Colonic mucosa (tissue), 4 donors: ENCODE results near the gene FRMD5. TPM values are rescaled to one million over a fixed set of nuclear protein-coding genes. Genes with fewer than 3 reads are reported as not detected.

Source experiments
- DNase-seq: peaks from one replicate; pipeline ENCODE4 v3.0.0-alpha.2; 2020
- H3K27ac ChIP-seq: fragments of 200-600 bp; one replicate; pipeline ENCODE4 v1.8.0; 2021
- H3K27me3 ChIP-seq: fragments of 200-600 bp; one replicate; pipeline ENCODE4 v1.8.0; 2021
- H3K36me3 ChIP-seq: fragments of 200-600 bp; one replicate; pipeline ENCODE4 v1.8.0; 2021
- H3K4me1 ChIP-seq: fragments of 200-600 bp; one replicate; pipeline ENCODE4 v1.8.0; 2021; ENCODE audit warnings: mild to moderate bottlenecking
- H3K4me3 ChIP-seq: fragments of 200-600 bp; one replicate; pipeline ENCODE4 v1.8.0; 2021
- H3K9ac ChIP-seq, 2 donors: one replicate each; pipeline ENCODE4 v1.7.0; 2013; ENCODE audit warnings: control low read depth in 2 of 2, low read depth in 2 of 2, low read length in 2 of 2
- H3K9me3 ChIP-seq: fragments of 200-600 bp; one replicate; pipeline ENCODE4 v1.8.0; 2021
- CTCF ChIP-seq: fragments of 200-600 bp; IDR thresholded peaks from one replicate; pipeline ENCODE4 v1.8.0; 2022; ENCODE audit warnings: antibody characterized with exemption, mild to moderate bottlenecking
- intact Hi-C: fragments of 100-400 bp; cut with DNase I; formaldehyde crosslinking; loops from one replicate; pipeline ENCODE4 v1.14.1; 2022
- total RNA-seq, 2 donors: library from RNA; stranded (reverse); fragmentation: NEBNext Ultra II Directional in 1 of 2; extraction: Animal tissue kit (Norgen Biotek cat#: 25700) in 1 of 2; gene quantifications; one replicate each; pipeline ENCODE4 v1.2.1, GENCODE V29; 2021
- donor health status: healthy.
- donor health status: DM: no; HTN: no; CAD: no.
- donor health status: DM: no; HTN: no; CAD: no.

FRMD5 gene
- total RNA-seq, 2 donors from 2014 or later: 2.9 to 3.4 TPM

GRCh38 chr15:43957724-43958123 lies 237.3 kb downstream of the FRMD5 start:
- Histone ChIP-seq H3K9me3 (no peaks in the 10 kb centered on the region), H3K27me3 (no peaks in the 10 kb centered on the region), H3K4me1 (no peaks in the 10 kb centered on the region), H3K27ac (no peak overlapping the region), H3K4me3 (no peak overlapping the region), H3K9ac (no peak overlapping the region), H3K36me3 (no peaks in the 10 kb centered on the region)
- intact Hi-C loops: no loop called here
- no peak for TF ChIP-seq CTCF
- no peak for DNase-seq

DNA sequence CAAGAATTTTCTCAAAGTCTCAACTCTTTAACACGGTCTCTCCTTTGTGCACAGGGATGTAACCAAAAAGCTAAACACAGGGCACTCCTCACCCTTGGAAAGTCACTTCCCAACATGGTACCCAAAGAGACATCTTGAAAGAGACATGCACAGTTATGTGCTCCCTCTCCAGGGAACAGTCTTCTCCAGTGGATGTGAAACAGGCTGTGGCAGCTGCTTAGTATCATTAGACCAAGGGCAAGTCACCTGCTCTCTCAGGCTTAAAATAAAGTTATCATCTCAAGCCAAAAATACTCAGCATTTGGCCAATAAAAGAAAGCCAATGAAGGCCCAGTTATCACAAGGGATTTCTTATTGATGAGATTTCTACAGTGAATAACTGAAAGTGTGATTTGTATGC lies 239.9 kb downstream of the FRMD5 start:
- no peaks in the 10 kb centered on the region for H3K36me3 ChIP-seq
- H3K27ac ChIP-seq: no peak overlapping the region
- H3K9me3 ChIP-seq: no peaks in the 10 kb centered on the region
- no peak overlapping the region for H3K4me3 ChIP-seq
- no peaks in the 10 kb centered on the region for H3K4me1 ChIP-seq
- no peak for DNase-seq
- H3K27me3 ChIP-seq: no peaks in the 10 kb centered on the region
- intact Hi-C loops: no loop called here
- no peak for TF ChIP-seq CTCF
- H3K9ac ChIP-seq: no peak overlapping the region

DNA sequence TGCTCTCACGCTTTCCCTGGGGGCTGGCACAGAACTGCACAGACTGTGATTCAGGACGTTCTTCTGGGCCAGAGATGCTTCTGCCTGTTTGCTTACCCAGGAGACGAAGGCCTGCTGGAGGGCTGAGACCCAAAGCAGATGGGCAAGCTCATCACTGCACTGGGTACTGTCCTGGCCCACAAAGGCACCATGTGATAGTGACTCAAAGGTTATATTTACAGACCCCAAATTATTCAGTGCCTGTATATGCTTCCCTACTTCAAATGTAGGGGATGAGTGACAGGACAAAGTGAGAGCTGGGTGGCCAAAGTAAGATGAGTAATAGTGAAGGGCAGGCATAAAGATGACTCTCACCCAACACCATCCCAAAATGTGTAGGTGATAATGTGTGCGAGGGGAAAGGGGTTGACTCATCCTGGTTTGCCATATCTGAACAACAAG lies 240.9 kb downstream of the FRMD5 start:
- H3K4me3 ChIP-seq: no peak overlapping the region
- intact Hi-C loops: no loop called here

GRCh38 chr15:43953402-43953801 lies 241.7 kb downstream of the FRMD5 start:
- H3K4me3 ChIP-seq: no peak overlapping the region
- no peak for DNase-seq
- H3K27ac ChIP-seq: no peak overlapping the region
- no peaks in the 10 kb centered on the region for H3K36me3 ChIP-seq
- H3K27me3 ChIP-seq: no peaks in the 10 kb centered on the region
- intact Hi-C loops: no loop called here
- H3K9ac ChIP-seq: no peak overlapping the region
- no peaks in the 10 kb centered on the region for H3K4me1 ChIP-seq
- no peak for TF ChIP-seq CTCF
- H3K9me3 ChIP-seq: no peaks in the 10 kb centered on the region

More for the DNA sequence above, 240.9 kb downstream of the FRMD5 start:
- TF ChIP-seq CTCF: no peak
- Histone ChIP-seq H3K36me3 (no peaks in the 10 kb centered on the region), H3K27ac (no peak overlapping the region), H3K27me3 (no peaks in the 10 kb centered on the region), H3K9me3 (no peaks in the 10 kb centered on the region), H3K9ac (no peak overlapping the region), H3K4me1 (no peaks in the 10 kb centered on the region)
- DNase-seq: no peak

GRCh38 chr15:43950531-43950930 lies 244.5 kb downstream of the FRMD5 start:
- no peak for TF ChIP-seq CTCF
- Histone ChIP-seq H3K9ac (no peak overlapping the region), H3K9me3 (no peaks in the 10 kb centered on the region), H3K36me3 (no peaks in the 10 kb centered on the region), H3K4me3 (no peak overlapping the region), H3K27ac (no peak overlapping the region), H3K27me3 (no peaks in the 10 kb centered on the region), H3K4me1 (no peaks in the 10 kb centered on the region)
- intact Hi-C loops: no loop called here
- DNase-seq: no peak
